ENCODE results near the gene FAM124B. TPM values are rescaled to one million over a fixed set of nuclear protein-coding genes. Genes with fewer than 3 reads are reported as not detected.

FAM124B gene
- 1.4 TPM for polyA plus RNA-seq (2013, experiment 1 of 2)
- 1.1 TPM for polyA plus RNA-seq (2013, experiment 2 of 2)

GRCh38 chr2:224401641-224402342 is at the start of gene FAM124B:
Gene FAM124B (minus strand): TSS chr2:224402107. CDS start chr2:224401768, 339 bp downstream.
- H3K4me1 ChIP-seq (ENCODE audit: insufficient read depth, low read length), result 0 out of 2 replicates have a peak, but pooled peaks cover 4% of the 10 kb centered on the region
- no peaks in the 10 kb centered on the region for H3K36me3 ChIP-seq (ENCODE audit: insufficient read depth, low read length)
- no peaks in the 10 kb centered on the region for H3K27me3 ChIP-seq (ENCODE audit: insufficient read depth, low read length)
- WGBS, result 91% methylated on average over 19 of the region's 19 CpGs
- no peak within 1 kb of the TSS for H3K27ac ChIP-seq (ENCODE audit: low read depth, low read length)
- peaks cover 5% of the 10 kb centered on the region; the same call in 1 of the 2 replicates for H3K9me3 ChIP-seq (ENCODE audit: insufficient read depth, low read depth, low read length)
- no peak within 1 kb of the TSS for H3K4me3 ChIP-seq (ENCODE audit: low read length)
- H3K9ac ChIP-seq (ENCODE audit: low read depth, low read length), result no peak within 1 kb of the TSS

GRCh38 chr2:224449212-224450147 is 47.6 kb upstream of the FAM124B start:
- 63% methylated on average over 3 of the region's 4 CpGs for WGBS
- Histone ChIP-seq H3K4me1 (ENCODE audit: insufficient read depth, low read length) (no peaks in the 10 kb centered on the region), H3K27me3 (ENCODE audit: insufficient read depth, low read length) (no peaks in the 10 kb centered on the region), H3K9ac (ENCODE audit: low read depth, low read length) (no peak overlapping the region), H3K4me3 (ENCODE audit: low read length) (no peak overlapping the region), H3K9me3 (ENCODE audit: insufficient read depth, low read depth, low read length) (no peaks in the 10 kb centered on the region), H3K27ac (ENCODE audit: low read depth, low read length) (no peak overlapping the region), H3K36me3 (ENCODE audit: insufficient read depth, low read length) (no peaks in the 10 kb centered on the region)

- WGBS, result 100% methylated on average over 1 of the region's 1 CpG
- Histone ChIP-seq H3K9ac (ENCODE audit: low read depth, low read length) (no peak overlapping the region), H3K27me3 (ENCODE audit: insufficient read depth, low read length) (no peaks in the 10 kb centered on the region), H3K4me1 (ENCODE audit: insufficient read depth, low read length) (no peaks in the 10 kb centered on the region), H3K4me3 (ENCODE audit: low read length) (no peak overlapping the region), H3K27ac (ENCODE audit: low read depth, low read length) (no peak overlapping the region), H3K36me3 (ENCODE audit: insufficient read depth, low read length) (no peaks in the 10 kb centered on the region), H3K9me3 (ENCODE audit: insufficient read depth, low read depth, low read length) (no peaks in the 10 kb centered on the region)
Measured at GRCh38 chr2:224448236-224448635, 46.3 kb upstream of the FAM124B start.

- WGBS, result 95% methylated on average over 4 of the region's 4 CpGs
- H3K9me3 ChIP-seq (ENCODE audit: insufficient read depth, low read depth, low read length), result no peaks in the 10 kb centered on the region
- no peak overlapping the region for H3K4me3 ChIP-seq (ENCODE audit: low read length)
- H3K4me1 ChIP-seq (ENCODE audit: insufficient read depth, low read length), result no peaks in the 10 kb centered on the region
- no peaks in the 10 kb centered on the region for H3K27me3 ChIP-seq (ENCODE audit: insufficient read depth, low read length)
- no peak overlapping the region for H3K9ac ChIP-seq (ENCODE audit: low read depth, low read length)
- no peaks in the 10 kb centered on the region for H3K36me3 ChIP-seq (ENCODE audit: insufficient read depth, low read length)
- no peak overlapping the region for H3K27ac ChIP-seq (ENCODE audit: low read depth, low read length)
Measured at GRCh38 chr2:224444783-224445182, 42.9 kb upstream of the FAM124B start.

GRCh38 chr2:224444021-224444420 is 42.1 kb upstream of the FAM124B start:
- H3K36me3 ChIP-seq (ENCODE audit: insufficient read depth, low read length), result no peaks in the 10 kb centered on the region
- 88% methylated on average over 5 of the region's 5 CpGs for WGBS
- no peaks in the 10 kb centered on the region for H3K9me3 ChIP-seq (ENCODE audit: insufficient read depth, low read depth, low read length)
- no peak overlapping the region for H3K27ac ChIP-seq (ENCODE audit: low read depth, low read length)
- H3K4me1 ChIP-seq (ENCODE audit: insufficient read depth, low read length), result no peaks in the 10 kb centered on the region
- H3K27me3 ChIP-seq (ENCODE audit: insufficient read depth, low read length), result no peaks in the 10 kb centered on the region
- no peak overlapping the region for H3K4me3 ChIP-seq (ENCODE audit: low read length)
- no peak overlapping the region for H3K9ac ChIP-seq (ENCODE audit: low read depth, low read length)

- Histone ChIP-seq H3K4me1 (ENCODE audit: insufficient read depth, low read length) (no peaks in the 10 kb centered on the region), H3K27ac (ENCODE audit: low read depth, low read length) (no peak overlapping the region), H3K4me3 (ENCODE audit: low read length) (no peak overlapping the region), H3K36me3 (ENCODE audit: insufficient read depth, low read length) (no peaks in the 10 kb centered on the region), H3K27me3 (ENCODE audit: insufficient read depth, low read length) (no peaks in the 10 kb centered on the region), H3K9me3 (ENCODE audit: insufficient read depth, low read depth, low read length) (no peaks in the 10 kb centered on the region), H3K9ac (ENCODE audit: low read depth, low read length) (no peak overlapping the region)
- 95% methylated on average over 82 of the region's 82 CpGs for WGBS
Measured at GRCh38 chr2:224442071-224442967, 40.4 kb upstream of the FAM124B start.

- Histone ChIP-seq H3K4me1 (ENCODE audit: insufficient read depth, low read length) (no peaks in the 10 kb centered on the region), H3K27ac (ENCODE audit: low read depth, low read length) (no peak overlapping the region), H3K27me3 (ENCODE audit: insufficient read depth, low read length) (no peaks in the 10 kb centered on the region), H3K9me3 (ENCODE audit: insufficient read depth, low read depth, low read length) (no peaks in the 10 kb centered on the region), H3K36me3 (ENCODE audit: insufficient read depth, low read length) (no peaks in the 10 kb centered on the region), H3K9ac (ENCODE audit: low read depth, low read length) (no peak overlapping the region), H3K4me3 (ENCODE audit: low read length) (no peak overlapping the region)
- WGBS, result 78% methylated on average over 5 of the region's 5 CpGs
Measured at GRCh38 chr2:224440988-224441387, 39.1 kb upstream of the FAM124B start.

- H3K4me1 ChIP-seq (ENCODE audit: insufficient read depth, low read length), result peaks cover 8% of the 10 kb centered on the region
- H3K27ac ChIP-seq (ENCODE audit: low read depth, low read length), result no peak overlapping the region
- no peaks in the 10 kb centered on the region for H3K27me3 ChIP-seq (ENCODE audit: insufficient read depth, low read length)
- H3K36me3 ChIP-seq (ENCODE audit: insufficient read depth, low read length), result no peaks in the 10 kb centered on the region
- H3K4me3 ChIP-seq (ENCODE audit: low read length), result no peak overlapping the region
- H3K9me3 ChIP-seq (ENCODE audit: insufficient read depth, low read depth, low read length), result no peaks in the 10 kb centered on the region
- H3K9ac ChIP-seq (ENCODE audit: low read depth, low read length), result no peak overlapping the region
Measured at GRCh38 chr2:224438726-224439125, 36.8 kb upstream of the FAM124B start.

GRCh38 chr2:224436634-224437033 is 34.7 kb upstream of the FAM124B start:
- H3K27ac ChIP-seq (ENCODE audit: low read depth, low read length), result no peak overlapping the region
- 94% methylated on average over 1 of the region's 1 CpG for WGBS
- H3K27me3 ChIP-seq (ENCODE audit: insufficient read depth, low read length), result no peaks in the 10 kb centered on the region

GRCh38 chr2:224434618-224435017 is 32.7 kb upstream of the FAM124B start:
- Histone ChIP-seq H3K4me1 (ENCODE audit: insufficient read depth, low read length) (peaks cover 12% of the 10 kb centered on the region), H3K9ac (ENCODE audit: low read depth, low read length) (no peak overlapping the region), H3K9me3 (ENCODE audit: insufficient read depth, low read depth, low read length) (peaks cover 20% of the 10 kb centered on the region), H3K27me3 (ENCODE audit: insufficient read depth, low read length) (no peaks in the 10 kb centered on the region), H3K4me3 (ENCODE audit: low read length) (no peak overlapping the region), H3K36me3 (ENCODE audit: insufficient read depth, low read length) (no peaks in the 10 kb centered on the region), H3K27ac (ENCODE audit: low read depth, low read length) (no peak overlapping the region)
- WGBS, result 85% methylated on average over 4 of the region's 4 CpGs

More at GRCh38 chr2:224436634-224437033, 34.7 kb upstream of the FAM124B start:
- 0 out of 2 replicates have a peak, but pooled peaks cover 6% of the 10 kb centered on the region for H3K9me3 ChIP-seq (ENCODE audit: insufficient read depth, low read depth, low read length)
- H3K4me1 ChIP-seq (ENCODE audit: insufficient read depth, low read length), result peaks cover 12% of the 10 kb centered on the region
- H3K4me3 ChIP-seq (ENCODE audit: low read length), result no peak overlapping the region
- H3K36me3 ChIP-seq (ENCODE audit: insufficient read depth, low read length), result no peaks in the 10 kb centered on the region
- no peak overlapping the region for H3K9ac ChIP-seq (ENCODE audit: low read depth, low read length)

All from HUES64 (cell line).